Body of pancreas (tissue), 4 donors: ENCODE results near the gene RUNDC3A.

ENCODE experiments used
- CTCF ChIP-seq, 7 experiments: fragments of 450-650 bp in 4 of 7; fragments of 200-600 bp in 3 of 7; sonication (generic) in 3 of 7; IDR thresholded peaks; one replicate each; pipeline ENCODE4 v1.5.1; 2016 to 2019; ENCODE audit warnings: antibody characterized with exemption in 7 of 7
- POLR2A ChIP-seq, 3 donors: fragments of 450-650 bp; IDR thresholded peaks; one replicate each; pipeline ENCODE4 v1.6.1; 2016; ENCODE audit warnings: antibody characterized with exemption in 3 of 3, mild to moderate bottlenecking in 2 of 3

GRCh38 chr17:44272321-44272951 lies 36.0 kb upstream of the RUNDC3A start:
- TF ChIP-seq POLR2A (IDR thresholded peaks at IDR 0.05) (no peak), CTCF (IDR thresholded peaks at IDR 0.05) (no peak)
